Measurements from ENCODE around the gene GATD1. TPM values are rescaled to one million over a fixed set of nuclear protein-coding genes. Genes with fewer than 3 reads are reported as not detected.

The GATD1 gene
- polyA plus RNA-seq, 1 donor from 2014 or later, result 146 TPM

DNA sequence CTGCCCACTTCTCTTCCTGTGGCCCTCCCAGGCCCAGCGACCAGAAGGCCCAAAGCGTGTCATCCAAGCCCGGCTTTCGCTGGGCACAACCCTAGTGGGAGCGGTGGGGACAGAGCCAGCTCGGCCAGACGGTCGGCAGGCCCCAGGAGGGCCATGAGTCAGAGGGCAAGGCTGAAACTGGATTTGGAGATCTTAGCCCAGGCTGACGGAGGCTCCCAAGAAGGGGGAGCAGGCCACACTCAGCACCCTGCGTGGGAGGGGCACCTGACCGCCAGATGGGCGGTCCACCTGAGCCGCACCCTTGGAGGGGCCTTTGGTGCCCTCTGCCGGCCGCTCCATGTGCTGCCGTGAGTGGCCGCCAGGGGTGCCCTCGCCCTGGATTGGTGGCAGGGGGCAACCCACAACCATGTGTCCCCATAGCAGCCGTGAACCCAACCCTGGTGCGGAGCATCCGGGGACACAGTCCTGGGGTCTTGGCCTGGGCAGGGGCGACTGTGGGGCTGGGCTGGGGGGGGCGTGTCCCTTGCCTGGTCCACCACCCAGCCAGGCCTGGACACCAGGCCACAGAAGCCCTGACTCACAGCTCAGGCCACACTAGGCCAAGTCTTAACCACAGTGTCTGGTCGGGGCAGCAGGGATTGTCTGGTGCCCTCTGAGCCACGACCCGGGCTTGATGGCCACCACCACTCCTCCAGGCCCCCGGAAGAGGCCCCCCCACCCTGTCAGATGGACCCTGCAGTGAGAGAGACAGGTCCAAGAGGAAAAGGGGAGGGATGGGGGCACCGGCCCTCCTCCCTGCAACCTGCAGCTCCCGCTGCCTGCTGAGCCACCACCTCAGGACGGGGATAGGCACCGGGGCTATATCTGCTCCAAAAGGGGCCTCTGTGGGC, 49.2 kb downstream of the GATD1 start:
- TF ChIP-seq TAF1 (IDR thresholded peaks at IDR 0.05; ENCODE audit: low read depth), result no peak
- TF ChIP-seq EZH2 (IDR thresholded peaks at IDR 0.05; ENCODE audit: borderline replicate concordance, insufficient read depth, low read length, poor library complexity, severe bottlenecking), result no peak
- TF ChIP-seq, protein P1, sequence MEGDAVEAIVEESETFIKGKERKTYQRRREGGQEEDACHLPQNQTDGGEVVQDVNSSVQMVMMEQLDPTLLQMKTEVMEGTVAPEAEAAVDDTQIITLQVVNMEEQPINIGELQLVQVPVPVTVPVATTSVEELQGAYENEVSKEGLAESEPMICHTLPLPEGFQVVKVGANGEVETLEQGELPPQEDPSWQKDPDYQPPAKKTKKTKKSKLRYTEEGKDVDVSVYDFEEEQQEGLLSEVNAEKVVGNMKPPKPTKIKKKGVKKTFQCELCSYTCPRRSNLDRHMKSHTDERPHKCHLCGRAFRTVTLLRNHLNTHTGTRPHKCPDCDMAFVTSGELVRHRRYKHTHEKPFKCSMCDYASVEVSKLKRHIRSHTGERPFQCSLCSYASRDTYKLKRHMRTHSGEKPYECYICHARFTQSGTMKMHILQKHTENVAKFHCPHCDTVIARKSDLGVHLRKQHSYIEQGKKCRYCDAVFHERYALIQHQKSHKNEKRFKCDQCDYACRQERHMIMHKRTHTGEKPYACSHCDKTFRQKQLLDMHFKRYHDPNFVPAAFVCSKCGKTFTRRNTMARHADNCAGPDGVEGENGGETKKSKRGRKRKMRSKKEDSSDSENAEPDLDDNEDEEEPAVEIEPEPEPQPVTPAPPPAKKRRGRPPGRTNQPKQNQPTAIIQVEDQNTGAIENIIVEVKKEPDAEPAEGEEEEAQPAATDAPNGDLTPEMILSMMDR (IDR thresholded peaks at IDR 0.05; ENCODE audit: poor library complexity, severe bottlenecking), result peak; percentile 74
- TF ChIP-seq EP300 (conservative IDR thresholded peaks at IDR 0.05; ENCODE audit: poor library complexity, severe bottlenecking), result no peak
- no peak for TF ChIP-seq MXI1 (conservative IDR thresholded peaks at IDR 0.05; ENCODE audit: poor library complexity, severe bottlenecking)
- TF ChIP-seq, protein P2, sequence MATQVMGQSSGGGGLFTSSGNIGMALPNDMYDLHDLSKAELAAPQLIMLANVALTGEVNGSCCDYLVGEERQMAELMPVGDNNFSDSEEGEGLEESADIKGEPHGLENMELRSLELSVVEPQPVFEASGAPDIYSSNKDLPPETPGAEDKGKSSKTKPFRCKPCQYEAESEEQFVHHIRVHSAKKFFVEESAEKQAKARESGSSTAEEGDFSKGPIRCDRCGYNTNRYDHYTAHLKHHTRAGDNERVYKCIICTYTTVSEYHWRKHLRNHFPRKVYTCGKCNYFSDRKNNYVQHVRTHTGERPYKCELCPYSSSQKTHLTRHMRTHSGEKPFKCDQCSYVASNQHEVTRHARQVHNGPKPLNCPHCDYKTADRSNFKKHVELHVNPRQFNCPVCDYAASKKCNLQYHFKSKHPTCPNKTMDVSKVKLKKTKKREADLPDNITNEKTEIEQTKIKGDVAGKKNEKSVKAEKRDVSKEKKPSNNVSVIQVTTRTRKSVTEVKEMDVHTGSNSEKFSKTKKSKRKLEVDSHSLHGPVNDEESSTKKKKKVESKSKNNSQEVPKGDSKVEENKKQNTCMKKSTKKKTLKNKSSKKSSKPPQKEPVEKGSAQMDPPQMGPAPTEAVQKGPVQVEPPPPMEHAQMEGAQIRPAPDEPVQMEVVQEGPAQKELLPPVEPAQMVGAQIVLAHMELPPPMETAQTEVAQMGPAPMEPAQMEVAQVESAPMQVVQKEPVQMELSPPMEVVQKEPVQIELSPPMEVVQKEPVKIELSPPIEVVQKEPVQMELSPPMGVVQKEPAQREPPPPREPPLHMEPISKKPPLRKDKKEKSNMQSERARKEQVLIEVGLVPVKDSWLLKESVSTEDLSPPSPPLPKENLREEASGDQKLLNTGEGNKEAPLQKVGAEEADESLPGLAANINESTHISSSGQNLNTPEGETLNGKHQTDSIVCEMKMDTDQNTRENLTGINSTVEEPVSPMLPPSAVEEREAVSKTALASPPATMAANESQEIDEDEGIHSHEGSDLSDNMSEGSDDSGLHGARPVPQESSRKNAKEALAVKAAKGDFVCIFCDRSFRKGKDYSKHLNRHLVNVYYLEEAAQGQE (IDR thresholded peaks at IDR 0.05; ENCODE audit: borderline replicate concordance), result no peak
- peak; percentile 50 for TF ChIP-seq SMC3 (conservative IDR thresholded peaks at IDR 0.05; ENCODE audit: poor library complexity)
- TF ChIP-seq RAD21 (conservative IDR thresholded peaks at IDR 0.05), result peak; percentile 45
- no peak for TF ChIP-seq POLR2AphosphoS5 (IDR thresholded peaks at IDR 0.05)
- Histone ChIP-seq H3K27ac (ENCODE audit: low read length) (no peak overlapping the region), H2AFZ (ENCODE audit: low read depth, low read length) (no peak overlapping the region)

DNA sequence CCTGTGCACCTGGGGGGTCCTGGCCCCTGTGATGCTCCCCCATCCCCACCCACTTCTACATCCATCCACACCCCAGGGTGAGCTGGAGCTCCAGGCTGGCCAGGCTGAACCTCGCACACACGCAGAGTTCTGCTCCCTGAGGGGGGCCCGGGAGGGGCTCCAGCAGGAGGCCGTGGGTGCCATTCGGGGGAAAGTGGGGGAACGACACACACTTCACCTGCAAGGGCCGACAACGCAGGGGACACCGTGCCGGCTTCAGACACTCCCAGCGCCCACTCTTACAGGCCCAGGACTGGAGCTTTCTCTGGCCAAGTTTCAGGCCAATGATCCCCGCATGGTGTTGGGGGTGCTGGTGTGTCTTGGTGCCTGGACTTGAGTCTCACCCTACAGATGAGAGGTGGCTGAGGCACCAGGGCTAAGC, 50.0 kb downstream of the GATD1 start:
- Histone ChIP-seq H3K27ac (ENCODE audit: low read length) (no peak overlapping the region), H2AFZ (ENCODE audit: low read depth, low read length) (no peak overlapping the region), H3F3A (ENCODE audit: insufficient read depth, low read length, poor library complexity, severe bottlenecking) (no peaks in the 10 kb centered on the region), H3K9me2 (ENCODE audit: insufficient read depth, low read length) (no peaks in the 10 kb centered on the region), H3K9me3 (ENCODE audit: low read length) (no peaks in the 10 kb centered on the region), H4K20me1 (ENCODE audit: insufficient read depth) (no peaks in the 10 kb centered on the region), H3K79me2 (replicated peaks; ENCODE audit: insufficient read depth, low read length) (no peaks in the 10 kb centered on the region), H3K4me3 (ENCODE audit: low read length) (no peak overlapping the region), H3K36me3 (ENCODE audit: insufficient read depth, low read length) (no peaks in the 10 kb centered on the region), H3K9ac (ENCODE audit: low read length) (no peak overlapping the region), H3K27me3 (ENCODE audit: insufficient read depth, low read depth, low read length) (peaks cover 38% of the 10 kb centered on the region), H3K4me2 (ENCODE audit: low read length) (no peak overlapping the region)
- no peak for TF ChIP-seq POLR2AphosphoS5 (IDR thresholded peaks at IDR 0.05)

More for the DNA sequence above, 49.2 kb downstream of the GATD1 start:
- H3K4me3 ChIP-seq (ENCODE audit: low read length), result no peak overlapping the region
- H3K9me2 ChIP-seq (ENCODE audit: insufficient read depth, low read length), result no peaks in the 10 kb centered on the region
- no peaks in the 10 kb centered on the region for H3K79me2 ChIP-seq (replicated peaks; ENCODE audit: insufficient read depth, low read length)
- no peaks in the 10 kb centered on the region for H3F3A ChIP-seq (ENCODE audit: insufficient read depth, low read length, poor library complexity, severe bottlenecking)
- H4K20me1 ChIP-seq (ENCODE audit: insufficient read depth), result no peaks in the 10 kb centered on the region
- no peaks in the 10 kb centered on the region for H3K36me3 ChIP-seq (ENCODE audit: insufficient read depth, low read length)
- no peak overlapping the region for H3K9ac ChIP-seq (ENCODE audit: low read length)
- H3K4me2 ChIP-seq (ENCODE audit: low read length), result no peak overlapping the region
- H3K9me3 ChIP-seq (ENCODE audit: low read length), result no peaks in the 10 kb centered on the region
- peaks cover 38% of the 10 kb centered on the region for H3K27me3 ChIP-seq (ENCODE audit: insufficient read depth, low read depth, low read length)

Measured in neural cell (in vitro differentiated cells).